ENCODE measurements around the gene NUP37. TPM values are rescaled to one million over a fixed set of nuclear protein-coding genes. Genes with fewer than 3 reads are reported as not detected.

Gene NUP37
- polyA plus RNA-seq, 3 donors: 11.1 to 23.0 (median 20.9) TPM

- H3K9me3 Mint-ChIP-seq: no peaks in the 10 kb centered on the region
- peaks cover 10 to 17% of the 10 kb centered on the region in 2 donors for H3K36me3 Mint-ChIP-seq
- H3K4me2 ChIP-seq (replicated peaks; ENCODE audit: extremely low read depth, low read length, poor library complexity, severe bottlenecking): no peak overlapping the region
- H3K4me3 ChIP-seq (replicated peaks in 1 of 3; ENCODE audit: low read depth in 2 of 3, low read length in 3 of 3): no peak overlapping the region
- H4K20me1 ChIP-seq (ENCODE audit: insufficient read depth, low read length): no peaks in the 10 kb centered on the region
- no peak overlapping the region for H2AFZ ChIP-seq (ENCODE audit: insufficient read depth, low read depth, low read length, poor library complexity, severe bottlenecking)
- no peak overlapping the region for H3K27ac ChIP-seq (ENCODE audit: low read depth in 1 of 2, low read length in 2 of 2)
- DNase-seq: no peak
- no CpG with 5 or more reads among the region's 3 CpGs for WGBS (ENCODE audit: insufficient coverage)
- no peaks in the 10 kb centered on the region for H3K79me2 ChIP-seq (ENCODE audit: insufficient read depth, low read length)
- H3K27me3 ChIP-seq (ENCODE audit: control insufficient read depth in 2 of 2, insufficient read depth in 2 of 2, low read length in 2 of 2): no peaks in the 10 kb centered on the region
- H3K4me1 ChIP-seq (ENCODE audit: control insufficient read depth in 1 of 2, insufficient read depth in 2 of 2, low read length in 2 of 2): no peaks in the 10 kb centered on the region
- H3K4me3 Mint-ChIP-seq: no peak overlapping the region
- no peaks in the 10 kb centered on the region for H3K4me1 Mint-ChIP-seq
- no peak overlapping the region for H3K27ac Mint-ChIP-seq
- H3K9ac ChIP-seq (ENCODE audit: insufficient read depth, low read length, poor library complexity, severe bottlenecking): no peak overlapping the region
- H3K9me3 ChIP-seq (replicated peaks in 1 of 2; ENCODE audit: control insufficient read depth in 1 of 2, insufficient read depth in 1 of 2, low read length in 2 of 2): no peaks in the 10 kb centered on the region
- intact Hi-C loops (cut with micrococcal nuclease): no loop called here
- H3K36me3 ChIP-seq (replicated peaks in 1 of 2; ENCODE audit: control insufficient read depth in 1 of 2, insufficient read depth in 2 of 2, low read length in 2 of 2): peaks cover 5 to 16% of the 10 kb centered on the region in 2 donors
- H3K27me3 Mint-ChIP-seq (ENCODE audit: low read depth in 3 of 3): peaks cover 0 to 2% (median 0%) of the 10 kb centered on the region in 3 donors
- TF ChIP-seq, protein P1, sequence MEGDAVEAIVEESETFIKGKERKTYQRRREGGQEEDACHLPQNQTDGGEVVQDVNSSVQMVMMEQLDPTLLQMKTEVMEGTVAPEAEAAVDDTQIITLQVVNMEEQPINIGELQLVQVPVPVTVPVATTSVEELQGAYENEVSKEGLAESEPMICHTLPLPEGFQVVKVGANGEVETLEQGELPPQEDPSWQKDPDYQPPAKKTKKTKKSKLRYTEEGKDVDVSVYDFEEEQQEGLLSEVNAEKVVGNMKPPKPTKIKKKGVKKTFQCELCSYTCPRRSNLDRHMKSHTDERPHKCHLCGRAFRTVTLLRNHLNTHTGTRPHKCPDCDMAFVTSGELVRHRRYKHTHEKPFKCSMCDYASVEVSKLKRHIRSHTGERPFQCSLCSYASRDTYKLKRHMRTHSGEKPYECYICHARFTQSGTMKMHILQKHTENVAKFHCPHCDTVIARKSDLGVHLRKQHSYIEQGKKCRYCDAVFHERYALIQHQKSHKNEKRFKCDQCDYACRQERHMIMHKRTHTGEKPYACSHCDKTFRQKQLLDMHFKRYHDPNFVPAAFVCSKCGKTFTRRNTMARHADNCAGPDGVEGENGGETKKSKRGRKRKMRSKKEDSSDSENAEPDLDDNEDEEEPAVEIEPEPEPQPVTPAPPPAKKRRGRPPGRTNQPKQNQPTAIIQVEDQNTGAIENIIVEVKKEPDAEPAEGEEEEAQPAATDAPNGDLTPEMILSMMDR (IDR thresholded peaks at IDR 0.05): no peak
Measured at GRCh38 chr12:102069707-102070106, 50.2 kb downstream of the NUP37 start.

GRCh38 chr12:102067574-102068258, 52.2 kb downstream of the NUP37 start:
- intact Hi-C loops (cut with micrococcal nuclease): no loop called here
- no CpG with 5 or more reads among the region's 5 CpGs for WGBS (ENCODE audit: insufficient coverage)
- Histone ChIP-seq H4K20me1 (ENCODE audit: insufficient read depth, low read length) (no peaks in the 10 kb centered on the region), H2AFZ (ENCODE audit: insufficient read depth, low read depth, low read length, poor library complexity, severe bottlenecking) (no peak overlapping the region), H3K9ac (ENCODE audit: insufficient read depth, low read length, poor library complexity, severe bottlenecking) (no peak overlapping the region), H3K27me3 (ENCODE audit: control insufficient read depth in 2 of 2, insufficient read depth in 2 of 2, low read length in 2 of 2) (no peaks in the 10 kb centered on the region), H3K79me2 (ENCODE audit: insufficient read depth, low read length) (no peaks in the 10 kb centered on the region), H3K36me3 (replicated peaks in 1 of 2; ENCODE audit: control insufficient read depth in 1 of 2, insufficient read depth in 2 of 2, low read length in 2 of 2) (no peaks in the 10 kb centered on the region), H3K27ac (ENCODE audit: low read depth in 1 of 2, low read length in 2 of 2) (no peak overlapping the region), H3K4me1 (ENCODE audit: control insufficient read depth in 1 of 2, insufficient read depth in 2 of 2, low read length in 2 of 2) (no peaks in the 10 kb centered on the region), H3K4me3 (replicated peaks in 1 of 3; ENCODE audit: low read depth in 2 of 3, low read length in 3 of 3) (no peak overlapping the region), H3K9me3 (replicated peaks in 1 of 2; ENCODE audit: control insufficient read depth in 1 of 2, insufficient read depth in 1 of 2, low read length in 2 of 2) (no peaks in the 10 kb centered on the region), H3K4me2 (replicated peaks; ENCODE audit: extremely low read depth, low read length, poor library complexity, severe bottlenecking) (no peak overlapping the region)
- DNase-seq: no peak
- Mint-ChIP-seq H3K9me3 (no peaks in the 10 kb centered on the region), H3K27ac (no peak overlapping the region), H3K27me3 (ENCODE audit: low read depth in 3 of 3) (peaks cover 0 to 5% (median 0%) of the 10 kb centered on the region in 3 donors), H3K36me3 (no peaks in the 10 kb centered on the region), H3K4me1 (no peaks in the 10 kb centered on the region), H3K4me3 (no peak overlapping the region)
- TF ChIP-seq, protein P1 (IDR thresholded peaks at IDR 0.05): no peak
